Loucy (cell line): ENCODE measurements around the gene SIGLEC12.

Source experiments
- CTCF ChIP-seq: fragments of 200-600 bp; sonication (generic); conservative IDR thresholded peaks from 2 replicates; pipeline ENCODE4 v1.5.1; 2014; ENCODE audit warnings: mild to moderate bottlenecking, antibody characterized with exemption, low read length
- EZH2phosphoT487 ChIP-seq: fragments of 200-600 bp; IDR thresholded peaks from 2 replicates; pipeline ENCODE4 v1.6.1; 2018; ENCODE audit warnings: antibody characterized with exemption, mild to moderate bottlenecking, moderate library complexity, borderline replicate concordance

- TF ChIP-seq CTCF (no peak), EZH2phosphoT487 (no peak)
Observed at GRCh38 chr19:51490676-51491075, 10.9 kb downstream of the SIGLEC12 start.
